PC-9 (cell line): ENCODE data around the gene RNF182. TPM values are rescaled to one million over a fixed set of nuclear protein-coding genes. Genes with fewer than 3 reads are reported as not detected.

Source experiments
- BruUV-seq: library from RNA; stranded (reverse); fragments of 400-500 nt; replicated peaks from 2 replicates; lab custom pipeline; 2021; lab: Mats Ljungman, UMichigan
- CTCF ChIA-PET: fragments of 300-600 bp; sonication (Branson Sonifier 250); formaldehyde crosslinking; loops from one replicate; lab custom pipeline; 2022; ENCODE audit warnings: antibody characterized with exemption; lab: Charles Lee
- POLR2A ChIA-PET: fragments of 300-600 bp; sonication (Branson Sonifier 250); formaldehyde crosslinking; loops from one replicate; lab custom pipeline; 2022; ENCODE audit warnings: antibody characterized with exemption; ENCODE audit not compliant: unreplicated experiment; lab: Charles Lee
- DNase-seq, 2 experiments: peaks; one replicate each; pipeline versions ENCODE4 v3.0.0 to v3.0.0-alpha.2; 2015 to 2022; ENCODE audit warnings: mixed read lengths in 1 of 2
- H2AFZ ChIP-seq: fragments of 200-600 bp; sonication (generic); 2 replicates; pipeline ENCODE4 v1.8.1; 2017; ENCODE audit warnings: antibody characterized with exemption
- H3F3A ChIP-seq: fragments of 200-600 bp; sonication (generic); 2 replicates; pipeline ENCODE4 v1.8.1; 2017; ENCODE audit warnings: antibody characterized with exemption, mild to moderate bottlenecking, low read depth; ENCODE audit not compliant: insufficient read depth
- H3K27ac ChIP-seq: fragments of 200-600 bp; sonication (generic); 2 replicates; pipeline ENCODE4 v1.6.1; 2016; ENCODE audit warnings: mixed run types
- H3K27me3 ChIP-seq: fragments of 200-600 bp; sonication (generic); 2 replicates; pipeline ENCODE4 v1.6.1; 2016; ENCODE audit warnings: low read depth, mixed run types; ENCODE audit not compliant: insufficient read depth
- H3K36me3 ChIP-seq: fragments of 200-600 bp; sonication (generic); 2 replicates; pipeline ENCODE4 v1.6.1; 2016; ENCODE audit warnings: low read depth, mixed run types
- H3K4me1 ChIP-seq: fragments of 200-600 bp; sonication (generic); replicated peaks from 2 replicates; pipeline ENCODE4 v1.6.1; 2016; ENCODE audit warnings: mixed run types; ENCODE audit not compliant: insufficient read depth
- H3K4me2 ChIP-seq: fragments of 200-600 bp; sonication (generic); 2 replicates; pipeline ENCODE4 v1.6.1; 2017; ENCODE audit warnings: mixed run types
- H3K4me3 ChIP-seq: fragments of 200-600 bp; sonication (generic); 2 replicates; pipeline ENCODE4 v1.6.1; 2016; ENCODE audit warnings: mixed run types
- H3K79me2 ChIP-seq: fragments of 200-600 bp; sonication (generic); 2 replicates; pipeline ENCODE4 v1.6.1; 2017; ENCODE audit warnings: low read depth, mixed run types
- H3K9me2 ChIP-seq: fragments of 200-600 bp; sonication (generic); 2 replicates; pipeline ENCODE4 v1.8.1; 2017; ENCODE audit warnings: mild to moderate bottlenecking; ENCODE audit not compliant: insufficient read depth
- H3K9me3 ChIP-seq: fragments of 200-600 bp; sonication (generic); 2 replicates; pipeline ENCODE4 v1.8.1; 2016; ENCODE audit warnings: low read depth; ENCODE audit not compliant: insufficient read depth
- H4K20me1 ChIP-seq: fragments of 200-600 bp; sonication (generic); 2 replicates; pipeline ENCODE4 v1.8.1; 2017; ENCODE audit not compliant: insufficient read depth
- CTCF ChIP-seq: fragments of 200-600 bp; sonication (generic); conservative IDR thresholded peaks from 2 replicates; pipeline ENCODE4 v1.6.1; 2017; ENCODE audit warnings: mixed run types, antibody characterized with exemption, mild to moderate bottlenecking, moderate library complexity
- EZH2 ChIP-seq: fragments of 200-600 bp; sonication (generic); IDR thresholded peaks from 2 replicates; pipeline ENCODE4 v1.8.0; 2017; ENCODE audit warnings: antibody characterized with exemption, low read depth
- intact Hi-C: fragments of 100-400 bp; cut with micrococcal nuclease; formaldehyde crosslinking; loops from one replicate; pipeline ENCODE4 v1.10.0; 2022; ENCODE audit not compliant: unreplicated experiment
- total RNA-seq: library from RNA; stranded (reverse); gene quantifications from 2 replicates; pipeline ENCODE4 v1.2.3, GENCODE V29; 2021

Gene RNF182
- total RNA-seq, 1 experiment from 2014 or later = 0.13 TPM

- H3K36me3 ChIP-seq = no peaks in the 10 kb centered on the region
- intact Hi-C loops = no loop called here
- DNase-seq = no peak
- CTCF ChIA-PET = no interaction called here
- no peaks in the 10 kb centered on the region for H3K27me3 ChIP-seq
- POLR2A ChIA-PET = no interaction called here
- TF ChIP-seq CTCF = no peak
- no peak for TF ChIP-seq EZH2
- no peaks in the 10 kb centered on the region; the same call in 1 of the 2 replicates for H3K9me3 ChIP-seq
- H3K79me2 ChIP-seq = no peaks in the 10 kb centered on the region
- H2AFZ ChIP-seq = no peak overlapping the region
- H4K20me1 ChIP-seq = no peaks in the 10 kb centered on the region
- BruUV-seq = no TSS peak
- H3K4me3 ChIP-seq = no peak overlapping the region
- no peak overlapping the region for H3K4me2 ChIP-seq
- H3K4me1 ChIP-seq = peaks cover 10% of the 10 kb centered on the region
- H3K9me2 ChIP-seq = no peaks in the 10 kb centered on the region
- no peak overlapping the region for H3K27ac ChIP-seq
- no peaks in the 10 kb centered on the region for H3F3A ChIP-seq
Measured at GRCh38 chr6:14020551-14020950, 95.8 kb downstream of the RNF182 start.

GRCh38 chr6:14021449-14021848, 96.7 kb downstream of the RNF182 start:
- no peaks in the 10 kb centered on the region for H3F3A ChIP-seq
- no TSS peak for BruUV-seq
- no peak overlapping the region for H3K4me3 ChIP-seq
- ChIA-PET CTCF (interaction anchor here (0.6 to 0.7 kb wide), 2 partner anchors 61 to 137 kb away, joined by 4 to 5 read pairs; no protein-coding TSS in a partner anchor), POLR2A (no interaction called here)
- intact Hi-C loops = no loop called here
- no peaks in the 10 kb centered on the region for H4K20me1 ChIP-seq
- H3K4me2 ChIP-seq = no peak overlapping the region
- no peak for DNase-seq
- no peaks in the 10 kb centered on the region for H3K27me3 ChIP-seq
- H3K27ac ChIP-seq = no peak overlapping the region
- no peaks in the 10 kb centered on the region for H3K36me3 ChIP-seq
- TF ChIP-seq EZH2 (no peak), CTCF (no peak)
- H3K9me3 ChIP-seq = no peaks in the 10 kb centered on the region; the same call in 1 of the 2 replicates
- peaks cover 10% of the 10 kb centered on the region for H3K4me1 ChIP-seq
- no peak overlapping the region for H2AFZ ChIP-seq
- no peaks in the 10 kb centered on the region for H3K9me2 ChIP-seq
- no peaks in the 10 kb centered on the region for H3K79me2 ChIP-seq

GRCh38 chr6:14022673-14023072, 97.9 kb downstream of the RNF182 start:
- H4K20me1 ChIP-seq = no peaks in the 10 kb centered on the region
- H3K4me3 ChIP-seq = no peak overlapping the region
- H3K36me3 ChIP-seq = no peaks in the 10 kb centered on the region
- no peaks in the 10 kb centered on the region for H3K9me2 ChIP-seq
- DNase-seq = no peak
- H3K9me3 ChIP-seq = no peaks in the 10 kb centered on the region; the same call in 1 of the 2 replicates
- TF ChIP-seq EZH2 = no peak
- TF ChIP-seq CTCF = no peak
- ChIA-PET POLR2A (no interaction called here), CTCF (no interaction called here)
- H3K79me2 ChIP-seq = no peaks in the 10 kb centered on the region
- BruUV-seq = no TSS peak
- no peak overlapping the region for H3K27ac ChIP-seq
- H3K27me3 ChIP-seq = no peaks in the 10 kb centered on the region
- no peaks in the 10 kb centered on the region for H3F3A ChIP-seq
- H3K4me2 ChIP-seq = no peak overlapping the region
- peaks cover 10% of the 10 kb centered on the region for H3K4me1 ChIP-seq
- H2AFZ ChIP-seq = no peak overlapping the region
- intact Hi-C loops = no loop called here
